GM12878 (cell line): ENCODE measurements around the gene SPHKAP.

ENCODE experiments used
- EZH2 ChIP-seq: IDR thresholded peaks from 2 replicates; pipeline ENCODE4 v1.6.1; 2012; ENCODE audit warnings: low read depth, mild to moderate bottlenecking, control low read depth, inconsistent platforms, low read length, borderline replicate concordance; ENCODE audit not compliant: control insufficient read depth
- MTA2 ChIP-seq: fragments of 450-650 bp; IDR thresholded peaks from 2 replicates; pipeline ENCODE4 v1.6.1; 2016; ENCODE audit warnings: low read depth, mild to moderate bottlenecking, moderate library complexity
- POLR2AphosphoS5 ChIP-seq: IDR thresholded peaks from 2 replicates; pipeline ENCODE4 v1.6.1; 2011; ENCODE audit warnings: mild to moderate bottlenecking, low read length, inconsistent platforms
- RCOR1 ChIP-seq: conservative IDR thresholded peaks from 2 replicates; pipeline ENCODE4 v1.6.1; 2012; ENCODE audit warnings: low read depth, low read length, improper control_type of control experiment
- RFX5 ChIP-seq: IDR thresholded peaks from 2 replicates; pipeline ENCODE4 v1.6.1; 2011; ENCODE audit warnings: low read depth, low read length, improper control_type of control experiment
- SUPT20H ChIP-seq: IDR thresholded peaks from 2 replicates; pipeline ENCODE4 v1.6.1; 2011; ENCODE audit warnings: low read depth, mild to moderate bottlenecking, low read length, moderate library complexity, borderline replicate concordance; ENCODE audit not compliant: control insufficient read depth
- ZNF274 ChIP-seq: IDR thresholded peaks from one replicate; pipeline ENCODE4 v1.8.0; 2011; ENCODE audit not compliant: insufficient read length, insufficient read depth
- TF ChIP-seq, protein P1 (sequence below), 3 experiments: IDR thresholded peaks in 2 of 3; conservative IDR thresholded peaks in 1 of 3; 2 replicates each; pipeline ENCODE4 v1.5.1; 2011; ENCODE audit warnings: low read depth in 3 of 3, low read length in 3 of 3, mild to moderate bottlenecking in 3 of 3, control low read depth in 2 of 3, moderate library complexity in 2 of 3, inconsistent platforms in 1 of 3, mixed read lengths in 1 of 3; ENCODE audit not compliant: control insufficient read depth in 2 of 3, insufficient read depth in 1 of 3; ENCODE audit errors: extremely low read depth in 1 of 3

DNA sequence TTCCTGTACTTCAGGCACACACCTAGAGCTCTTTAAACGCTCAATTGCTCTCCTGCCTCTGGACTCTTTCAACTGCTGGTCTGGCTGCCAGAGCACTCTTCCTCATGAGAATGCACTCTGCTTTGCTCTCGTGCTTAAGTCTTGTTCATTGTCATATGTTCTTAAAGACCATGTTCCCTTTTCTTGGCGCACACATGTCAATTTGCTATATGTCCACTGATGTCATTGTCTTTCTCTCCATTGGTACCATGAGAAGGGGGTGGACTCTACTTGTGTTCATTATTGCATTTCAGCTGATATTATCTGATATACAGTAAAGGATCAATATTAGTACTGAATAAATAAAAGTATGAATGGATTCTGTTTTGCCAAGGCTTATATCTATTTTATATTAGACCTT is 16.8 kb downstream of the SPHKAP start:
- TF ChIP-seq ZNF274, result no peak
- TF ChIP-seq, protein P1, sequence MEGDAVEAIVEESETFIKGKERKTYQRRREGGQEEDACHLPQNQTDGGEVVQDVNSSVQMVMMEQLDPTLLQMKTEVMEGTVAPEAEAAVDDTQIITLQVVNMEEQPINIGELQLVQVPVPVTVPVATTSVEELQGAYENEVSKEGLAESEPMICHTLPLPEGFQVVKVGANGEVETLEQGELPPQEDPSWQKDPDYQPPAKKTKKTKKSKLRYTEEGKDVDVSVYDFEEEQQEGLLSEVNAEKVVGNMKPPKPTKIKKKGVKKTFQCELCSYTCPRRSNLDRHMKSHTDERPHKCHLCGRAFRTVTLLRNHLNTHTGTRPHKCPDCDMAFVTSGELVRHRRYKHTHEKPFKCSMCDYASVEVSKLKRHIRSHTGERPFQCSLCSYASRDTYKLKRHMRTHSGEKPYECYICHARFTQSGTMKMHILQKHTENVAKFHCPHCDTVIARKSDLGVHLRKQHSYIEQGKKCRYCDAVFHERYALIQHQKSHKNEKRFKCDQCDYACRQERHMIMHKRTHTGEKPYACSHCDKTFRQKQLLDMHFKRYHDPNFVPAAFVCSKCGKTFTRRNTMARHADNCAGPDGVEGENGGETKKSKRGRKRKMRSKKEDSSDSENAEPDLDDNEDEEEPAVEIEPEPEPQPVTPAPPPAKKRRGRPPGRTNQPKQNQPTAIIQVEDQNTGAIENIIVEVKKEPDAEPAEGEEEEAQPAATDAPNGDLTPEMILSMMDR (IDR thresholded peaks at IDR 0.05 in 2 of 3, conservative IDR thresholded peaks at IDR 0.05 in 1 of 3; ENCODE audit: control insufficient read depth in 2 of 3, extremely low read depth in 1 of 3, insufficient read depth in 1 of 3, low read depth in 3 of 3, low read length in 3 of 3), result no peak
- TF ChIP-seq RFX5, result no peak
- TF ChIP-seq RCOR1, result no peak
- TF ChIP-seq MTA2, result no peak
- no peak for TF ChIP-seq POLR2AphosphoS5
- TF ChIP-seq SUPT20H, result no peak
- no peak for TF ChIP-seq EZH2
